Heart left ventricle (tissue), 16 donors: ENCODE measurements around the gene CFAP52. TPM values are rescaled to one million over a fixed set of nuclear protein-coding genes. Genes with fewer than 3 reads are reported as not detected.

Experiments
- ATAC-seq, 4 donors: fragments of 200-7000 bp; cut with Tn5 transposase; one replicate each; pipeline ENCODE4 v1.9.1; 2020 to 2022; ENCODE audit warnings: moderate library complexity in 4 of 4, mild to moderate bottlenecking in 3 of 4, moderate number of reproducible peaks in 1 of 4
- DNase-seq, 5 donors: peaks; one replicate each; pipeline ENCODE4 v3.0.0-alpha.2; 2020
- H3K27ac ChIP-seq, 12 donors: fragments of 200-600 bp; sonication (generic) in 4 of 12; one replicate each; pipeline versions ENCODE4 v1.5.0 to v1.8.0; 2016 to 2022; ENCODE audit warnings: mild to moderate bottlenecking in 2 of 12
- H3K27me3 ChIP-seq, 9 donors: fragments of 200-600 bp; sonication (generic) in 2 of 9; one replicate each; pipeline versions ENCODE4 v1.5.1 to v1.8.0; 2016 to 2022; ENCODE audit warnings: mild to moderate bottlenecking in 3 of 9
- H3K36me3 ChIP-seq, 9 donors: fragments of 200-600 bp; sonication (generic) in 2 of 9; one replicate each; pipeline versions ENCODE4 v1.5.0 to v1.8.0; 2018 to 2022; ENCODE audit warnings: mild to moderate bottlenecking in 2 of 9
- H3K4me1 ChIP-seq, 12 donors: fragments of 200-600 bp; sonication (generic) in 4 of 12; one replicate each; pipeline versions ENCODE4 v1.5.0 to v1.8.0; 2016 to 2022; ENCODE audit warnings: mild to moderate bottlenecking in 3 of 12
- H3K4me3 ChIP-seq, 12 donors: fragments of 200-600 bp; sonication (generic) in 4 of 12; one replicate each; pipeline versions ENCODE4 v1.5.0 to v1.8.0; 2017 to 2022; ENCODE audit warnings: mild to moderate bottlenecking in 9 of 12, moderate library complexity in 4 of 12
- H3K9me3 ChIP-seq, 12 donors: fragments of 200-600 bp; sonication (generic) in 4 of 12; one replicate each; pipeline versions ENCODE4 v1.5.0 to v1.8.0; 2016 to 2022; ENCODE audit warnings: mild to moderate bottlenecking in 1 of 12
- CTCF ChIP-seq, 12 donors: fragments of 200-600 bp; sonication (generic) in 4 of 12; IDR thresholded peaks; one replicate each; pipeline versions ENCODE4 v1.5.0 to v1.8.0; 2018 to 2022; ENCODE audit warnings: antibody characterized with exemption in 12 of 12, mild to moderate bottlenecking in 5 of 12
- POLR2A ChIP-seq, 2 donors: fragments of 450-650 bp; IDR thresholded peaks; one replicate each; pipeline ENCODE4 v1.6.1; 2017; ENCODE audit warnings: antibody characterized with exemption in 2 of 2, mild to moderate bottlenecking in 2 of 2, moderate library complexity in 2 of 2
- WGBS, 4 donors: extraction: QIAGEN DNeasy Blood & Tissue Kit in 2 of 4; methylation state at CpG; one replicate each; pipeline versions ENCODE4 v1.1.5 to v1.1.7; 2013 to 2018; 5-methylcytosine and 5-hydroxymethylcytosine counted together
- intact Hi-C, 10 donors: fragments of 100-400 bp; cut with DNase I; formaldehyde crosslinking; loops; one replicate each; pipeline versions ENCODE4 v1.11.1 to v1.14.2; 2022
- polyA plus RNA-seq, 2 donors: library from polyadenylated mRNA; stranded (reverse); fragments of 200-250 nt; gene quantifications; one replicate each; pipeline ENCODE4 v1.2.3, GENCODE V29; 2013
- total RNA-seq, 9 donors: library from RNA; depleted of rRNA in 2 of 9; stranded (reverse); fragments of >200 nt in 2 of 9; fragmentation: NEBNext Ultra II Directional in 3 of 9; extraction: Animal tissue kit (Norgen Biotek cat#: 25700) in 3 of 9; gene quantifications; one replicate each; pipeline versions ENCODE4 v1.1.0 to v1.2.4, GENCODE V29; 2016 to 2023
- donor health status: ischemic (EF 13 %, LVEDD 7.1; RV severe dilation, severe dysfunction).
- donor health status: healthy with polysubstance abuse.
- donor health status: DM: no; HTN: yes; CAD: no.
- donor health status: DM: no; HTN: no; CAD: no.
- donor health status: ischemic (EF 25% LVEDD 6.9; RV normal size, moderate dysfunction).
- donor health status: ischemic (EF 25% LVEDD 5.7; RV mildly dilated, moderate dysfunction).
- donor health status: healthy.
- donor health status: DM: yes; HTN: yes; CAD: no.
- donor health status: ischemic (EF 35%, LVEDD 5.7; RV mildly dilated, moderate dysfunction).
- donor health status: nonischemic (EF 11% LVEDD 7.7; RV severe dilation, severe dysfunction).
- donor health status: DM: yes; HTN: yes; CAD: no.
- donor health status: PGD.
- donor health status: ischemic (EF 29% LVEDD 5.4; RV normal size, mild dysfunction).
- donor health status: nonischemic (EF 23%, LVEDD 6.1; RV moderate dilation, normal function).

CFAP52 gene
- total and polyA plus RNA-seq, 11 donors: 0.87 TPM; not detected in 10

DNA sequence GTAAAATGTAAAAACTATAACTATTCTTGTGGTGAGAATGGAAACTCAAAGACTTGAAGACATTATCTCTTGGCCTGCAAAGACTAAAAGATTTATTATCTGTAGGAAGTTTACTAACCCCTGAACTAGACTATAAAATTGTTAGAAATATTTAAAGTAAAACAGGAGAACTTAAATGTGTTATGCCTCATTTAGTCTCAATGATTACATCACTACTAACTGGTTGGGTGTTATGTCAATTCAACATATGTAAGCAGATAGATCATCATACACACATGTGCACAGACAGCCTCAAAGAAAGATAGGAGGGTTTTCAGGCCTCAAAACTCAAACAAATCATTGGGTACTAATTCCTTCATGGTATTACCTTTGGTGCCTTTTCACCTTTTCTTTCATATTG, 8.4 kb upstream of the CFAP52 start:
- Histone ChIP-seq H3K27ac (no peak overlapping the region), H3K36me3 (peaks cover 0 to 49% (median 36%) of the 10 kb centered on the region in 9 donors), H3K27me3 (no peaks in the 10 kb centered on the region), H3K4me1 (peaks cover 0 to 14% (median 0%) of the 10 kb centered on the region in 12 donors), H3K4me3 (no peak overlapping the region), H3K9me3 (no peaks in the 10 kb centered on the region)
- no peak for DNase-seq
- ATAC-seq: no peak
- no peak for TF ChIP-seq CTCF (IDR thresholded peaks at IDR 0.05)
- TF ChIP-seq POLR2A (IDR thresholded peaks at IDR 0.05): no peak
- intact Hi-C loops: no loop called here

GRCh38 chr17:9568957-9569588, 7.4 kb upstream of the CFAP52 start:
- Histone ChIP-seq H3K27ac (no peak overlapping the region), H3K9me3 (no peaks in the 10 kb centered on the region), H3K4me1 (peaks cover 0 to 14% (median under 1%) of the 10 kb centered on the region in 12 donors), H3K36me3 (peaks cover 0 to 44% (median 36%) of the 10 kb centered on the region in 9 donors), H3K27me3 (no peaks in the 10 kb centered on the region), H3K4me3 (no peak overlapping the region)
- DNase-seq: no peak
- no peak for TF ChIP-seq CTCF (IDR thresholded peaks at IDR 0.05)
- TF ChIP-seq POLR2A (IDR thresholded peaks at IDR 0.05): no peak
- intact Hi-C loops: no loop called here
- WGBS, 4 donors: 84 to 89% (median 86%) methylated on average over 11 of the region's 11 CpGs
- ATAC-seq: no peak

DNA sequence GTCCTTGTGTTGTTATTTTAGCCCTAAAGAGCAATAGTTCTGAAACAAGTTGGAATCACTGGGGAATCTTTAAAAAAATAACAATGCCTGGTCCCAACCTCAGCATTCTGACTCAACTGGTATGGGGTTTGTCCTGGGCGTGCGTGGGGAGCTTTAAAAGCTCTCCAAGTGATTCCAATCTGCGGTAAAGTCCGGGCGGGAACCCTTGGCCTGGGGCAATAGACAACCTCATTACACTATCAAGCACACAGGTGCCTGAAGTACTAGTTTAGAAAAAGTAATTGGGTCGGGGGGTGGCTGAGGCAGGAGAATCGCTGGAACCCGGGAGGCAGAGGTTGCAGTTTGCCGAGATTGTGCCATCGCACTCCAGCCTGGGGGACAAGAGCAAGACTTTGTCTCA, 5.2 kb upstream of the CFAP52 start:
- ATAC-seq: no peak
- TF ChIP-seq CTCF (IDR thresholded peaks at IDR 0.05) (no peak), POLR2A (IDR thresholded peaks at IDR 0.05) (no peak)
- Histone ChIP-seq H3K27me3 (no peaks in the 10 kb centered on the region), H3K27ac (no peak overlapping the region), H3K4me1 (peaks cover 0 to 23% (median 10%) of the 10 kb centered on the region in 12 donors), H3K9me3 (no peaks in the 10 kb centered on the region), H3K36me3 (peaks cover 0 to 44% (median 35%) of the 10 kb centered on the region in 9 donors), H3K4me3 (no peak overlapping the region)
- DNase-seq: no peak
- intact Hi-C loops: loop anchor here in 1 of 10 donors (10.0 kb wide), 1 partner anchor 154 kb away; no protein-coding TSS in a partner anchor
- WGBS, 4 donors: 86 to 97% (median 94%) methylated on average over 9 to 10 of the region's 10 CpGs

DNA sequence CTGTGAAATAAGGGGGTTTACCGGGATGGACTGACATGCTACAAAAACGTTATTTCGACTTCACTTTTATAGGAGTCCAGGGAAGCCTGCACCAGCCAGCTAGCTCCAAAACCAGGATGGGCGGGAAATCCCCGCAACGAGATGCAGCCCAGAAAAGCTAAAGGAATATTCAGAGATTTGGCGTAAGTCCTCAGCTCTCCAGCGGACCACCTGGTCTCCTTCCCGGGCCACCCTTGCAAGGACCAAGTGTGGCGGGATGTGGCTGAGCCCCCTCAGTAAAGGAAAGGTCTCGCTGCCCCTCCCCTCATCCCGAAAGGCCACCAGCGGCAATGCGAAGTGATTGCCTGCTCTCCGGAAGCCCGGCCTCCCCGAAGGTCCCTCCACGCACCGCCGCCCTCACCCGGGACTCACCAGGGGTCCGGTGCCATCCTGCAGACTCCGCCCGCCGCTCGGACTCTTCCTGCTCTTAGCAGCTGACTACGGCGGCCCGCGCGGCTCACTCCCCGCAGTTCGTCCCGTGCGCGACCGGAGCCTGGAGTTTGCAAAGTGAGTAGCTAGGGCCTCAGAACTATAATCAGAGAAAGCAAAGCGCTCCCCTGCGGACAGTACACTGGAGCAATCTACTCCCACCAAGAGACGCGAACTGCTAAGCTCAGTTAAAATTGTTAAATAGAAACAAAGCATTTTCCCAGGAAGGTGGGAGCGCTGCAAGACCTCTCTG, 901 bp upstream of the CFAP52 start, which contains the start of gene STX8:
Gene STX8, minus strand, starts transcription at position 440 of the 721 bp plus-strand sequence. Its CDS starts 12 bp downstream, at position 428.
- H3K4me1 ChIP-seq: peaks cover 0 to 29% (median 16%) of the 10 kb centered on the region in 12 donors
- no peaks in the 10 kb centered on the region for H3K27me3 ChIP-seq
- peak within 1 kb of the TSS; percentile 59 to 99 (median 82) for H3K4me3 ChIP-seq
- 1 to 2% (median 1%) methylated on average over 33 to 42 of the region's 42 CpGs for WGBS, 4 donors
- H3K9me3 ChIP-seq: no peaks in the 10 kb centered on the region
- H3K36me3 ChIP-seq: peaks cover 0 to 6% (median 3%) of the 10 kb centered on the region in 9 donors
- TF ChIP-seq POLR2A (IDR thresholded peaks at IDR 0.05) (peak in 1 of 2 donors; percentile 40), CTCF (IDR thresholded peaks at IDR 0.05) (no peak)
- DNase-seq (peak; percentile 92 to 96 (median 94)), ATAC-seq (peak; percentile 89 to 96 (median 96))
- intact Hi-C loops: loop anchor here in 1 of 10 donors (10.0 kb wide), 1 partner anchor 149 kb away; no protein-coding TSS in a partner anchor
- H3K27ac ChIP-seq: peak within 1 kb of the TSS in 11 of 12 donors; percentile 41 to 81 (median 63)
